ENCODE measurements around the gene F12. TPM values are rescaled to one million over a fixed set of nuclear protein-coding genes. Genes with fewer than 3 reads are reported as not detected.

F12 gene
- total RNA-seq, 4 donors from 2014 or later, result 0.42 to 2.6 (median 1.1) TPM; not detected in 1

DNA sequence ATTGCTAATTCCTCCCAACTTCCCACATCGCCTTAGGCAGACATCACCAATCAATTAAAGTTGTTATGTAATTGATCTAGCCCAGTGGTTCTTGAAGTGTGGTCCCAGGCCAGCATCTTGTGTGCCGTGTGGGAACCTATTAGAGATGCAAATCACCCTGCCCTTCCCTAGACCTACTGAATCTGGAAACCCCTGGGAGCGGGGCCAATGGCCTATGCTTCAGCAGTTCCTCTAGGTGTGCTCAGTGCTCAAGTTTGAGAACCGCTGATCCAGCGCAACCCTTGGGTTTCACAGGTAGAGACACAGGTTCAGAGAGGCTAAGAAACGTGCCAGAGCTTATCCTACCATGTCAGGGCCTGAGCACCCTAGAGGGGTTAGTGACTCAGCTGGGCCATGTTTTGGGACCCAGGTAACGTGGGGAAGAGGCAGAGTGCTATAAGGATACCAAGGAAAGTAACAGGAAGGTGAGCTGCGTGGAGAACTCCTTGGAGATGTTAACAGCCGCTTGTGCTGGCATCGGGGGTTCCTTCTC lies 20.8 kb downstream of the F12 start:
- Histone ChIP-seq H3K27ac (no peak overlapping the region), H3K9me3 (no peaks in the 10 kb centered on the region), H3K27me3 (no peaks in the 10 kb centered on the region), H3K4me3 (replicated peaks in 1 of 3) (no peak overlapping the region), H3K4me1 (peaks cover 3 to 20% of the 10 kb centered on the region in 2 donors), H3K36me3 (no peaks in the 10 kb centered on the region)
- intact Hi-C loops (cut with DNase I), result no loop called here
- TF ChIP-seq CTCF (IDR thresholded peaks at IDR 0.05) (no peak), POLR2A (IDR thresholded peaks at IDR 0.05) (no peak)
- WGBS, 2 donors, result 50 to 60% methylated on average over 10 of the region's 10 CpGs
- DNase-seq, result peak; percentile 77 to 81

GRCh38 chr5:177387405-177387804 lies 22.0 kb downstream of the F12 start:
- H3K4me1 ChIP-seq, result peaks cover 3 to 20% of the 10 kb centered on the region in 2 donors
- intact Hi-C loops (cut with DNase I), result no loop called here
- DNase-seq, result no peak

GRCh38 chr5:177386542-177386941 lies 22.8 kb downstream of the F12 start:
- H3K27me3 ChIP-seq, result no peaks in the 10 kb centered on the region
- H3K4me1 ChIP-seq, result peaks cover 3 to 20% of the 10 kb centered on the region in 2 donors
- DNase-seq, result no peak
- WGBS, 2 donors, result 90 to 91% methylated on average over 6 to 8 of the region's 8 CpGs
- TF ChIP-seq CTCF (IDR thresholded peaks at IDR 0.05), result no peak
- no peak for TF ChIP-seq POLR2A (IDR thresholded peaks at IDR 0.05)
- H3K9me3 ChIP-seq, result no peaks in the 10 kb centered on the region
- no peak overlapping the region for H3K4me3 ChIP-seq (replicated peaks in 1 of 3)
- intact Hi-C loops (cut with DNase I), result no loop called here
- H3K27ac ChIP-seq, result no peak overlapping the region
- H3K36me3 ChIP-seq, result no peaks in the 10 kb centered on the region

More at GRCh38 chr5:177387405-177387804, 22.0 kb downstream of the F12 start:
- TF ChIP-seq CTCF (IDR thresholded peaks at IDR 0.05), result no peak
- TF ChIP-seq POLR2A (IDR thresholded peaks at IDR 0.05), result no peak
- no peak overlapping the region for H3K27ac ChIP-seq
- H3K4me3 ChIP-seq (replicated peaks in 1 of 3), result no peak overlapping the region
- no peaks in the 10 kb centered on the region for H3K9me3 ChIP-seq
- H3K36me3 ChIP-seq, result no peaks in the 10 kb centered on the region
- 60 to 77% methylated on average over 10 to 14 of the region's 14 CpGs for WGBS, 2 donors
- H3K27me3 ChIP-seq, result no peaks in the 10 kb centered on the region

GRCh38 chr5:177385720-177386119 lies 23.6 kb downstream of the F12 start:
- intact Hi-C loops (cut with DNase I), result no loop called here
- no peaks in the 10 kb centered on the region for H3K9me3 ChIP-seq
- no peak overlapping the region for H3K4me3 ChIP-seq (replicated peaks in 1 of 3)
- no peak for DNase-seq
- 76 to 85% methylated on average over 5 to 11 of the region's 11 CpGs for WGBS, 2 donors
- TF ChIP-seq POLR2A (IDR thresholded peaks at IDR 0.05) (no peak), CTCF (IDR thresholded peaks at IDR 0.05) (no peak)
- H3K4me1 ChIP-seq, result peaks cover 3 to 20% of the 10 kb centered on the region in 2 donors
- H3K27me3 ChIP-seq, result no peaks in the 10 kb centered on the region
- no peaks in the 10 kb centered on the region for H3K36me3 ChIP-seq
- H3K27ac ChIP-seq, result no peak overlapping the region

- no peak for TF ChIP-seq CTCF (IDR thresholded peaks at IDR 0.05)
- TF ChIP-seq POLR2A (IDR thresholded peaks at IDR 0.05), result no peak
- intact Hi-C loops (cut with DNase I), result no loop called here
- WGBS, 2 donors, result 58 to 76% methylated on average over 4 of the region's 4 CpGs
These were observed 25.2 kb downstream of the F12 start, which contains the start of gene SLC34A1 for GRCh38 chr5:177384134-177384533. Gene SLC34A1 (plus strand): TSS chr5:177384434. CDS start chr5:177385742, 1,308 bp downstream.

More at GRCh38 chr5:177384134-177384533, 25.2 kb downstream of the F12 start, which contains the start of gene SLC34A1:
- no peaks in the 10 kb centered on the region for H3K27me3 ChIP-seq
- peaks cover 3 to 10% of the 10 kb centered on the region in 2 donors for H3K4me1 ChIP-seq
- H3K4me3 ChIP-seq (replicated peaks in 1 of 3), result no peak within 1 kb of the TSS
- no peak within 1 kb of the TSS for H3K27ac ChIP-seq
- H3K9me3 ChIP-seq, result no peaks in the 10 kb centered on the region
- H3K36me3 ChIP-seq, result no peaks in the 10 kb centered on the region
- no peak for DNase-seq
